D721Med (cell line): ENCODE data around the gene PIK3R3.
"Not testable (repeated sequence)": the region's sequence is repeated elsewhere in the genome, so short reads cannot be mapped to it uniquely, and the experiment has no call there.

Source experiments
- DNase-seq: peaks from one replicate; pipeline ENCODE4 v3.0.0; 2011; ENCODE audit warnings: low spot score; ENCODE audit not compliant: insufficient read length
- FAIRE-seq: peaks from 2 replicates; lab custom pipeline; 2011; peaks lifted over from hg19 to GRCh38; lab: Jason Lieb, UNC
- CTCF ChIP-seq: IDR thresholded peaks from 2 replicates; pipeline ENCODE4 v1.5.1; 2012; ENCODE audit warnings: mild to moderate bottlenecking, control low read depth; ENCODE audit not compliant: insufficient read depth; ENCODE audit errors: missing control alignments

Gene PIK3R3

GRCh38 chr1:46064708-46065107 is 67.7 kb downstream of the PIK3R3 start:
- TF ChIP-seq CTCF, result no peak
- no peak for FAIRE-seq
- DNase-seq, result no peak

GRCh38 chr1:46062651-46063319 is 69.6 kb downstream of the PIK3R3 start:
- peak; percentile 80 for FAIRE-seq
- no peak for TF ChIP-seq CTCF
- DNase-seq, result no peak

GRCh38 chr1:46061146-46061545 is 71.3 kb downstream of the PIK3R3 start:
- no peak for DNase-seq
- FAIRE-seq, result no peak
- TF ChIP-seq CTCF, result no peak

DNA sequence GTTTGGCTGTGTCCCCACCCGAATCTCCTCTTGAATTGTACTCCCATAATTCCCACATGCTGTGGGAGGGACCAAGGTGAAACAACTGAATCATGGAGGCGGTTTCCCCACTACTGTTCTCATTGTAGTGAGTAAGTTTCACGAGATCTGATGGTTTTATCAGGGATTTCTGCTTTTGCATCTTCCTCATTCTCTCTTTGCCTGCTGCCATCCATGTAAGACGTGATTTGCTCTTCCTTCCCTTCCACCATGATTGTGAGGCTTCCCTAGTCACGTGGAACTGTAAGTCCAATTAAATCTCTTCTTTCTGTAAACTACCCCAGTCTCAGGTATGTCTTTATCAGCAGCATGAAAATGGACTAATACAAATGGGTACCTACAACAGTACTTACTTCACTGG is 73.5 kb downstream of the PIK3R3 start:
- FAIRE-seq, result no peak
- DNase-seq, result no peak
- no peak for TF ChIP-seq CTCF

GRCh38 chr1:46057781-46058180 is 74.6 kb downstream of the PIK3R3 start:
- FAIRE-seq (no peak), DNase-seq (no peak)
- no peak for TF ChIP-seq CTCF

GRCh38 chr1:46057215-46057614 is 75.2 kb downstream of the PIK3R3 start:
- not testable (repeated sequence) for DNase-seq, FAIRE-seq

DNA sequence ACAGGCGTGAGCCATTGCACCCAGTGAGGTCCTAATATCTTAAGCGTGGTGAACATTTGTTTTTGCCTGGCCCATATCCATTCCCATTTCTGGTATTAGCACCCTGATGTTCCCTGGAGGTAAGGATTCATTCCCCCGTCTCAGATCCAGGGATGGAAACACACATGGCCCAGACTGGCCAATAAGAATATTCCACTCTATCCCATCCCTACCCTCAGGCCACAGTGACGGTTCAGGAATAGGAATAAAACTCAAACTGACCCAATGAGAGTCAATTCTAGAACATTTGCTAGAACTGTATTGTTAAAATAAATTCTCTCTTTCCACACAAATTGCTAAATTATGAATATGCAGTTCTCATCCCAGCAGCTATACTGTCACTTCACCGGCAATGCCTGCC is 76.1 kb downstream of the PIK3R3 start:
- no peak for TF ChIP-seq CTCF
- FAIRE-seq, result no peak
- no peak for DNase-seq
